D341Med (cell line): Measurements from ENCODE around the gene STAC3.

ENCODE experiments used
- DNase-seq: peaks from one replicate; pipeline ENCODE4 v3.0.0; 2012; ENCODE audit warnings: low spot score

STAC3 gene

DNA sequence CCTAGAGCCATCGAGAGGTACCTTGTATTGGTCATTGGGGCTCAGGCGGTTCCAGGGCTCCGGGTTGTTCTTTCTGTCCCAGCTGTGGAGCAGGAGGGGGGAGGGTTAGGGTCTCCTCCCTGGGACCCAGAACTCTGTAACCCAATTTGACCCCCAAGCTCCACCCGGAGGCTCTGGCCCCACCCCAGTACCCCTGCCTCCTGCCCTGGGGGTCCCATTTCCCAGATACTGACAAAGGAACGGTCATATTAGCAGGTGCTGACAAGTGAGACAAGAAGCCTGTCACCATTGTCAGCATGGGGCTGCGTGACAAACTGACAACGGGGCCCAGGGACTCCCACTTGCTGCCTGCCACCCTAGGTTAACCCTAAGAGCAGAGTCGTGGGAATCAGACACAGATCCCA lies 15.3 kb downstream of the STAC3 start:
- DNase-seq = no peak

DNA sequence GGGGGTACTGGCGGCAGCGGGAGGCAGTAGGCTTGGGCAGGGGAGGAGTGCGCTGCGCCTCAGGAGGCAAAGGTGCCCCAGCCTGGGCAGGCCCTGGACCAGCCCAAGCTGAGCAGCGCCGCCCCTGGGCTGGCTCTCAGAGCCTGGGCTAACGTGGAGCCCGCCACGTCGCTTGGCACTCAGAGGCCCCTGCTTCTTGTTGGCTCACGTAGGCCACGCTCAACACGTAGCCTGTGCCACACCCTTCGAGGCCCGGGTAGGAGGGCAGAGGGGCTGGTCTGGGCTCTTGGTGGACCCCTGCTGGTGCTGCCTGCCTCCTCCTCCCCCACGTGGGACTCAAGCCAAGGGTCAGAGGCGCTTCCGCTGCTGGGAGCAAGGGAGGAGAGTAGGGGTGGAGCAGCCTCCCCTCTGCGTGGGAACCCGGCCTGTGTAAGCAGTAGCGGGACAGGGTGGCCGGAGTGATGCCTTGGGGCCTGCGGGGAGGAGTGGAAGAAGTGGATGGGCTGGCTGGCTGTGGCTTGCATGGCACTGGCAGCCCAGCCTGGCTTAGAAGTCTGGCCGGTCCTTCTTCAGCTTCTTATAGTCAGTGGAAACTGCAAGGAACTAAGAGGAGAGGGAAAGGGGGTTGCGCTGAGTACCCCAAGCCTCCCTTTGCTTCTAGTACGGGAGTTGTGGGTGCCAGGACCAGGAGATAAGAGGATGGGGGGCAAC lies 15.8 kb downstream of the STAC3 start:
- peak; percentile 60 for DNase-seq

DNA sequence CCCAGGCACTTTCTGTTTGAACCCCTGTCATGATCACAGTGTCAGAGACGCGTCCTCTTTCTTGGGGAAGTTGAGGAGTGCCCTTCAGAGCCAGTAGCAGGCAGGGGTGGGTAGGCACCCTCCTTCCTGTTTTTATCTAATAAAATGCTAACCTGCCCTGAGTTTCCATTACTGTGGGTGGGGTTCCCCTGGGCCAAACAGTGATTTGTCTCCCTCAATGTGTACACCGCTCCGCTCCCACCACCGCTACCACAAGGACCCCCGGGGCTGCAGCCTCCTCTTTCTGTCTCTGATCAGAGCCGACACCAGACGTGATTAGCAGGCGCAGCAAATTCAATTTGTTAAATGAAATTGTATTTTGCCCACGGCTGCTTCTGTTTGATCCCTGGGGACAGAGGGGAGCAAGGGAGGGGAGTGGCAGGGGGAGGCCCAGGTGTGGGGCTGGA lies 16.4 kb downstream of the STAC3 start:
- DNase-seq = no peak

DNA sequence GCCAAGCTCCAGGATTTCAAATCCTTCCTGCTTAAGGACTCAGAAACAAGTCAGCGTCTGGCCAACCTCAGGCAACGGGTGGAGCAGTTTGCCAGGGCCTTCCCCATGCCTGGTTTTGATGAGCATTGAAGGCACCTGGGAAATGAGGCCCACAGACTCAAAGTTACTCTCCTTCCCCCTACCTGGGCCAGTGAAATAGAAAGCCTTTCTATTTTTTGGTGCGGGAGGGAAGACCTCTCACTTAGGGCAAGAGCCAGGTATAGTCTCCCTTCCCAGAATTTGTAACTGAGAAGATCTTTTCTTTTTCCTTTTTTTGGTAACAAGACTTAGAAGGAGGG lies 16.8 kb downstream of the STAC3 start:
- DNase-seq = no peak

DNA sequence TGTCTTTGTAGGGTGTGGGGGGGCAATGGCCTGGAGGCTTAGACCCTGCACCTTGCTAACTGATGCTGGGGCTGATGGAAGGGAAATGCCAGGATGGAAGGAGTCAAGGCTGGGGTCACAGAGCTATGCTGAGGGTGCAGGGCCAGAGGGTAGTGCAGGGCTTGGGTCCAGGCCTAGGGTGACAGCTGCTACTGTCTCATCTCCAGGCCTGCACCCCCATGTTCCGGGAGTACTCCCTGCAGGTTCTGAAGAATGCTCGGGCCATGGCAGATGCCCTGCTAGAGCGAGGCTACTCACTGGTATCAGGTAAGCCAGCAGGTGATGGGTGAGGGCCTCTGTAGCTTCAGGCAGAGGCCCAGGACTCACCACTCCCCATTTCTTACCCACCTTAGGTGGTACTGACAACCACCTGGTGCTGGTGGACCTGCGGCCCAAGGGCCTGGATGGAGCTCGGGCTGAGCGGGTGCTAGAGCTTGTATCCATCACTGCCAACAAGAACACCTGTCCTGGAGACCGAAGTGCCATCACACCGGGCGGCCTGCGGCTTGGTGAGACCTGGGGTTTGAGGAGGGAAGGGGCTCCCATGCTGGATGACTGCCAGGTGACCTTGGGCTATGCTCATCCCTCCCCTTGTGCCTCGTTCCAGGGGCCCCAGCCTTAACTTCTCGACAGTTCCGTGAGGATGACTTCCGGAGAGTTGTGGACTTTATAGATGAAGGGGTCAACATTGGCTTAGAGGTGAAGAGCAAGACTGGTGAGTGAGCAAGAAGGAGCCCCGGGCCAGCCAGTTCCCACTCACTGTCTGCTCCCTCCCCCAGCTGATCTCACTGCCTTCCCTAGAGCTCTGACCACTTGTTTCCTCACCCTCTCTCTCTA lies 17.4 kb downstream of the STAC3 start:
- DNase-seq = no peak

DNA sequence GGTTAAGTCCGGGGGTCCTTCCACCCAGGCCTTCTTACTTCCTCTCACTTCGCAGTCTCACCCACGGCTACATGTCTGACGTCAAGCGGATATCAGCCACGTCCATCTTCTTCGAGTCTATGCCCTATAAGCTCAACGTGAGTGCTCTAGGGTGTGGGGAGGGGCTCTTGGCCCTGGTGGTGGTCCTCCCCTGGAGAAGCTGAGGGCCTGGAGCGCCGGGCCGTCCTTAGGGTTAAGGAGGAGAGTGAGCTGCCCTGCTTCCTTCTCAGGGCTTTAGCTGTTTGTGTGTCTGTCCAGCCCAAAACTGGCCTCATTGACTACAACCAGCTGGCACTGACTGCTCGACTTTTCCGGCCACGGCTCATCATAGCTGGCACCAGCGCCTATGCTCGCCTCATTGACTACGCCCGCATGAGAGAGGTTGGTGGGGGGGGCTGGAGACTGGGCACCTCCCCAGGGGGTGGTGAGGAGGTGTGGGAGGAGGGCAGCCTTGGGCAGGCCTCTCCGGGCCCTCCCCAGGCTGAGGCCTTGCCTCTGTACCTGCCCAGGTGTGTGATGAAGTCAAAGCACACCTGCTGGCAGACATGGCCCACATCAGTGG lies 18.7 kb downstream of the STAC3 start:
- DNase-seq = no peak

DNA sequence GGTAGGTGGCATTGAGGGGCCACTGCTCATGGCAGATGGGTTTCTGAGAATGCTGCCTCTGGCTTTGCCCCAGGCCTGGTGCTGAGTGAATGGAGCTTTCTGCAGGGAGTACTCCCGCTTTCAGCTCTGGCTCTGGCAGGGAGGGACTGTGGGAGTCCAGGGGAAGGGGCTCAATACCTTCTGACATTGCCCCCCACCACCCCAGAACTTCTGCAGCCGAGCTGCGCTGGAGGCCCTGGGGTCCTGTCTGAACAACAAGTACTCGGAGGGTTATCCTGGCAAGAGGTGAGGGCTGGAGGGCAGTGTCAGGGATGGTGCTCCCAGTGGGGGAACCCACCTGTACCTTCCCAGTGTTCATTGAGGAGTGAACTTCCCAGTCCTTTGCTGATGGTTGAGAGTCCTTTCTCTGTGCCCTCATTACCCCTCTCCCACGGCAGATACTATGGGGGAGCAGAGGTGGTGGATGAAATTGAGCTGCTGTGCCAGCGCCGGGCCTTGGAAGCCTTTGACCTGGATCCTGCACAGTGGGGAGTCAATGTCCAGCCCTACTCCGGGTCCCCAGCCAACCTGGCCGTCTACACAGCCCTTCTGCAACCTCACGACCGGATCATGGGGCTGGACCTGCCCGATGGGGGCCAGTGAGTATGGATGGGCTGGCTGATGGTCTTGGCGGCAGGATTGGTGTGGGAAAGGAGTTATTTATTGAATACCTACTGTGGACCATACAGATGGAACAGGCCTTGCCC lies 19.5 kb downstream of the STAC3 start:
- no peak for DNase-seq

DNA sequence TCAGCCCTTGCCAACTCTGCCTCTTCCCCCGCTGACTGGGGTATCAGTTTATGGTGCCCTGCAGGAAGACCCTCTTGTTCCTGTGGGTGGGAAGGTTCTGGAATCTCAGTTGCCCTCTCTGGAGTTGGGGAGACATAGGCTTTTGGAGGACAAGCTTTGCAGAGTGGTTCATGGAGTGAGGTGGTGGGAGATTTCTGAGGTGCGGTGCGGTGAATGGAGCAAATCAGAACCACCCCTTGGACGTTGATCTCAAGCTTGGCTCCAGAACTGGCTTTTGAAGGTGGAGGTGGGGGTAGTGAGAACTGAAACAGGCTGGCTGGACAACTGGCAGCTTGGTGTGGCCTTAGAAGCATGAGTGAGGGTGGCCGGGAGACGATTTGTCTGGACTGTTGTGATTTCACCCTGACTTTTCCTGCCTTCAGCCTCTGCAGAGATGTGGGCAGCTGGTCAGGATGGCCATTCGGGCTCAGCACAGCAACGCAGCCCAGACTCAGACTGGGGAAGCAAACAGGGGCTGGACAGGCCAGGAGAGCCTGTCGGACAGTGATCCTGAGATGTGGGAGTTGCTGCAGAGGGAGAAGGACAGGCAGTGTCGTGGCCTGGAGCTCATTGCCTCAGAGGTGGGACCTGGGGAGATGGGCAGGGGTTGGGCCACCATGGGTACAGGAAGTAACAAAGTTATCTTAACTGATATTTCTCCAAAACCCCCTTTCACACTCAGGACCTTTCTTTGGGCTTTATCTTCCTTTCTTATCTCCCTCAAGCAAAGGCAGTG lies 20.4 kb downstream of the STAC3 start:
- no peak for DNase-seq

DNA sequence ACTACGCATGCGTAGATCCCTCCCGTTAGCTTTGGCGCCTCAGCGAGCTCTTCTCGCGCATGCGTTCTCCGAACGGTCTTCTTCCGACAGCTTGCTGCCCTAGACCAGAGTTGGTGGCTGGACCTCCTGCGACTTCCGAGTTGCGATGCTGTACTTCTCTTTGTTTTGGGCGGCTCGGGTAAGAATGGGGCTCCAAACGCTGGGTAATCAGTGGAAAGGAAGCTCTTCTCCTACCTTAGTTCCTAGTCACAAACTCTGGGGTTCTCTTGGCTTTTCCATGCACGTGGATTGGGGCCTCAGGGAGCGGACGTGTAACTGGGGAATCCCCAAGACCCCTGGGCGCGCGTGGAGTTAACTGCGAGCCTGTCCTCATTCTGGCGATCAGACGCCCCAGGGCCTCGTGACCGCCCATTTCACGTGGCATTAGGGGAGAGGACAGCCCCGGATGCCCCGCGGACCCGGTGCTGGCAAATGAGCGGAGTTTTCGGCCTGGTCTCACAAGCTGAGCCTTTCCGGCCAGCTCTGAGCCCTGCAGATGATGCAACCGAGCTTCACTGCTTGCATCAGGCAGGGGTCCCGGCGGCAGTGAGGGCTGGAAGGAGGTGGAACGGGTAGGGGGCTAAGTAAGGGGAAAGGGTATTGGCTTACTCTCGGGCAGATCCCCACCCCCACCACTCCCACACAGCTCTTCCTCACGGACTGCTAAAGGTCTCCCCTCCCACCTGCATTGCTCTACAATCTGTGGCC lies 21.2 kb downstream of the STAC3 start, which contains the start of gene SHMT2:
SHMT2 (plus strand) TSS at position 78 of the 747 bp plus-strand sequence; CDS start at position 146, 68 bp downstream.
- peak; percentile 97 for DNase-seq

DNA sequence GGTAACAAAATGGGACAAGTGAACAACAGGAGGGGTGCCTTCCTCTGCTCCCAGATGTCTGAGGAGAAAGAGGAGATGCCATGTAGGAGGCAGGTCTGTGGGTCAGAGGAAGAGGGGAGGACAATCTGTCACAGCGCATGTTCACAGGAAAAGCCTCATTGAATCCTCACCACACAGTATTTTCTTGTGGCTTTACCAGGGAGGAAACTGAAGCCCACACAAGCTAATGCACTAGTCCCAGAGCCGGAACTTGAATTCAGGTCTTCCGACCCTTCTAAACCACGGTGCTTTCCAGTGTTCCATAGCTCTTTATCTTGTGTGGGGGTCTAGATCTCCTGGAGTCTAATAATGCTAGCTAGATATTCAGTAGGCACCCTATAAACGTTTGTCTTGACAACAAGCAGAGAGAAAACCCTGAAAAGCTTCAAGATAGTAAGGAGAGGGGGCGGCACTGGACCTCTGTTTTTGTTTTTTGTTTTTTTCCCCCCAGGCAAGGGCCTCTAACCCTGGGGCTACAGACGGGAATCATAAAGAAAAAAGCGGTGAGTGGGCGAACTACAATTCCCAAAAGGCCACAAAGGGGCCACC lies 21.8 kb downstream of the STAC3 start:
- DNase-seq = no peak

DNA sequence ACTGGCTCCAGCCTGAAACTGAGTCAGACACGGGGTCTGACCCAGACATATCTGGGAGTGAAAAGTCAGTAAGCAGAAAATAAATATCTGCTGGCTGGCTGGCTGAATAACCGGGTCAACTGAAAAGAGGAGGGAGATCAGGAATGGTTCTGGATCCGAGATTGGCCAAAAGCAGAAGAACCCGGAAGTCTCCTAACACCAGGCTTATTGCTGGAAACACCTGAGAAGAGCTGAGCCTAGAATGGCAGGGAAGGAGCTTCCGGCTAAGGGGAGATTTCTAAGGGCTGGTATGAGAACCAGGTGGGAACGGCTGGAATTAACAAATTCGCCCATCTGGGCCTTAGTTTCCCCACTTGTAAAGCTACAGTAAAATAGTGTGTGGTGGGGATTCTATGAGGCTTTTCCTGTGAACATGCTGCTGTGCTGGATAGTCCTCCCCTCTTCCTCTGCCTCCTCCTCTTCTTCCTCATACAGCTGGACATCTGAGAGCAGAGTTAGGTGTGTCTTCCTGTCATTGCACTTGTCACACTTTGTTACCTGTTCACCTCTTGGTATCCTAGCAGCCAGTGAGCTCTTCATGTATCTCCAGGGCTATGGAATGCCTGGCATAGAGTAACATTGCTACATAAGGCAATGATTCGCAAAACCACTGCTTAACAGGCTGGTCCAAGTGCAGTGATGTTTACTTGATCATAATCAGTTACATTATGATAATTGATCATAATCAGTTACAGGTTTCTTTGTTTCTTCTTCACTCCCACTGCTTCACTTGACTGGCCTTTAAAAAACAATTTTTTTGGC lies 23.5 kb downstream of the STAC3 start:
- DNase-seq = no peak

DNA sequence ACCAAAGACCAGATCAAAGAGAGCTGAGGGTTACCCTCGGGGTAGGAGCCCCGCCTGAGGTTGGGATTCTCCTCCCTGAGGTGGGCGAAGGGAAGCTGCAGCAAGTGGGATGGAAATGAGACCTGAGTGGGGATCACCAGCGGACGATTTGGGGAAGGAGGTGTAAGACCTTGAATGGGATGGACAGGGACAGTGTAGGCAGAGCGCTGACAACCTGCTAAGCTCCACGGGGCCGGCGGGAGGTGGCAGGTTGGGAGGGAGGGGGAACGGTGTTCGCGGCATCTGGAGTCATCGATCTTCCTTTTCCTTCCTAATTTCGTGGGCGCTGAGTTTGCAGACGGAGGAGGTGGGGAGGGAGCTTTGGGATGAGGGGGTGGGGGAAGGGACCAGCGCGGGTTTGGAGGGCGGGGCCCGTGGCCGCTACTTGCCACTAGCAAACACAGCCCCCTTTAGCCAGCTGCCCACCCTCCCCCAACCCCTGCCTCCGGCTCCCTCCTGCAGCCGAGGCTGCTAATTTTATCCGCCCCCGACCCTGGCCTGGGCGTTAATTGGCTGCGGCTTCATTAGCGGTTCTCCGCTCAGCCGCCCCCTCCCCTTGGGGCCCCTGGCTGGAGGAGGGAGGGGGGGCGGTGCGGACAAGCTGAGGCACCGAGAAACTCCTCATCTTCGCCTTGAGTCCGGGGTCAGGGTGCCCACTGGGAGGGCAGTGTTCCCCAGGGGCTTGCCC lies 24.2 kb downstream of the STAC3 start:
- DNase-seq = no peak

DNA sequence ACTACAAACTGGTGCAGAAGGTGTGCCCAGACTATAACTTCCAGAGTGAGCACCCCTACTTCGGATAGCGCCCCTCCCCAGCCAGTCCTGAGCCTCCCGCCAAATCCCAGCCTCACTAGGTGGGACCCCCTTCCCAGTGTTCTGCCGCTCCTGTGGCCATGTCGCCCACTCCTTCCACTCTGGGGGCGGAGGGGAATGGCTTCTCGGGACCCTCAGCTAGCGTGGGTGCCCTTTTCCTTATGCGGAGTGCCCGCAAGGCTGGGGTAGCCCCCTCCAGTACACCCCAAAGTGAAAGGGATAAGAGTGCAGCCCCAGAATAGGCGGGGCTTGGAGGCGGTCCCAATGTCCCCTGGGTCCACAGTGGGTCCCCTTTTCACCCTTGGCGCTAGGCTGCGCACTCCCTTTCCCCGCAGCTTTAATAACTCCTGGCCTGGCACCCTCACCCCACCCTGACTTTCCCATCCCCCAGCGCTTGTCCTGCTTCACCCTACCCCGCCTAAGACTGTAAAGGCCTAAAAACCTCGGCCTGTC lies 25.2 kb downstream of the STAC3 start:
- no peak for DNase-seq

DNA sequence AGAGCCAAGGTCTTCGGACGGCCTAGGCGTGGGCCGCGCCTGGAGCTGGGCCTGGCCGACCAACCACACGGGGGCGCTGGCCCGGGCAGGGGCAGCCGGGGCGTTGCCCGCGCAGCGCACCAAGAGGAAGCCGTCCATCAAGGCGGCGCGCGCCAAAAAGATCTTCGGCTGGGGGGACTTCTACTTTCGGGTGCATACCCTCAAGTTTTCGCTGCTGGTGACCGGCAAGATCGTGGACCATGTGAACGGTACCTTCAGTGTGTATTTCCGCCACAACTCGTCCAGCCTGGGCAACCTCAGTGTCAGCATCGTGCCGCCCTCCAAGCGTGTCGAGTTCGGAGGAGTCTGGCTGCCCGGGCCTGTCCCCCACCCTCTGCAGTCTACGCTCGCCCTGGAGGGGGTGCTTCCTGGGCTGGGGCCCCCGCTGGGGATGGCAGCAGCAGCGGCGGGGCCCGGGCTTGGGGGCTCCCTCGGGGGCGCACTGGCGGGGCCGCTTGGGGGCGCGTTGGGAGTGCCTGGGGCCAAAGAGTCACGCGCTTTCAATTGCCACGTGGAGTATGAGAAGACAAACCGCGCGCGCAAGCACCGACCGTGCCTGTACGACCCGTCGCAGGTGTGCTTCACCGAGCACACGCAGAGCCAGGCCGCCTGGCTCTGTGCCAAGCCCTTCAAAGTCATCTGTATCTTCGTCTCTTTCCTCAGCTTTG lies 25.9 kb downstream of the STAC3 start:
- DNase-seq = no peak

DNA sequence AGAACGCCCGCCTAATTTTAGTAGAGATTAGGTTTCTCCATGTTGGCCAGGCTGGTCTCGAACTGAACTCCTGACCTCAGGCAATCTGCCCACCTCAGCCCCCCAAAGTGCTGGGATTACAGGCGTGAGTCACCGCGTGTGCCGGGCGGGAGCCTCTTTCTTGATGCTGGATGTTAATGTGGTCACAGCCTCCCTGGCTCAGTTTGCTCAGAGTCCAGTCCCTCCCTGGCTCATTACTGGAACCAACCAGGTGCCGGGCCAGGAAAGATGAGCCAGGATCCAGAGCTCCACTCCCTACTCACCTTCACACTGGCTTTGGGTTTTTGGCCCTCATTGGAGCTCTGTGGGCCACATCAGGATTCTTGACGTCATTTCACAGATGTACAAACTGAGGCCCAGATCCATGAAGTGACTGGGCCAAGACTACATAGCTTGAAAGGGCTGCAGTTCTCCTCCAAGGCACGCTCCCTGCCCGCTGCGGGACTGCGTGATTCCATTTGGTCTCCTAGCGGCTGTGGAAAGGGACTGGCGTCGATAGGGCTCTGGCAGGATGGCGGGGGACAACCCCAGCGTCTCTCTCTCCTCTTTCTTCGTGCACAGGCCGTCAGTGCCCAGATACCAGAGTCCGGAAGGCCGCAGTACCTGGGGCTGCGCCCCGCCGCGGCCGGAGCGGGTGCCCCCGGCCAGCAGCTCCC lies 26.6 kb downstream of the STAC3 start:
- DNase-seq = no peak

DNA sequence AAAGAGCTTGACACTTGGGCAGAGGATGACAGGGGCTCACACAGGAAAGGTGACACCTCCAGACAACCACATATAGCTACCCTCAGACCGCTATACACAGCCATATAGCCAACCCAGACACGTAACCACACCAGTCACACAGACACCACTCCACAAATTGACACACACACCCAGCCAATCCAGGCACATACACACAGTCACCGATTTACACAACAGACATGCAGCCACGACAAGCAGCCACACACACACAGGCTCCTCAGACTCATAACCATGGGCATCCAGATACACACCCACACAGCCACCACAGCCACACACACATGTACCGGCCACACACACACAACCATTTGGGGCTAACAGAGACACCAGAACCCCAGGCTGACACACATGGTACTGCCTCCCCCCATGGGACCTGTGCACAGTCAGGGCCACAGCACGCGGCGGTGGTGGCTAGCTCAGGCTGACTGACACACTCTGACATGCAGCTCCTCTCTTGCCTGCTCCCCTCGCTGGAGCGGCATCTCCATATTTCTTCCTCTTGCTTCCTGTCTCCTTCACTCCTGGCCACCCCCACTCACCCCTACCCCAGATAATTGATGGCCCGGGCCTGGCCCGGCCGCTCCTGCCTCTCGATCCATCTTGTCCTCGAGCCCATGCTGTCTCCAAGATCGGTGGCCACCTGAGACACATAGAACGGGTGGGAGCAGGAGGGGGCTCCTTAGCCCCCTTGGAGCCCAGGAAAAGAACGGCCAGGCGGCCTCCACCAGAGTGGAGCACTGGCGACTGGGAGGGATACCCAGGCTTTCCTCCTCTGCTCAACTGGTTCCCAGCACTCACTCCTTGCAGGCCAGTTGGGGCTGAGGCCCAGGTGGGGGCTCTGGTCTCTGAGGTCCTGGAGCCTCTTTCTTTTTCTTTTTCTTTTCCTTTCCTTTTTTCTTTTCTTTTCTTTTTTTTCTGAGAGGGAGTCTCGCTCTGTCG lies 27.5 kb downstream of the STAC3 start:
- no peak for DNase-seq
